HT1080 (cell line): Measurements from ENCODE around the gene SH3BGRL. TPM values are rescaled to one million over a fixed set of nuclear protein-coding genes. Genes with fewer than 3 reads are reported as not detected.
"Not testable (repeated sequence)": the region's sequence is repeated elsewhere in the genome, so short reads cannot be mapped to it uniquely, and the experiment has no call there.

Experiments
- DNase-seq: peaks from one replicate; pipeline ENCODE4 v3.0.0-alpha.2; 2015; ENCODE audit warnings: low read depth
- total RNA-seq: library from RNA; depleted of rRNA; stranded (reverse); fragments of >200 nt; shearing (Covaris generic); gene quantifications from 2 replicates; pipeline ENCODE4 v1.2.3, GENCODE V29; 2014

SH3BGRL gene
- total RNA-seq, 1 experiment from 2014 or later = 17.0 TPM

DNA sequence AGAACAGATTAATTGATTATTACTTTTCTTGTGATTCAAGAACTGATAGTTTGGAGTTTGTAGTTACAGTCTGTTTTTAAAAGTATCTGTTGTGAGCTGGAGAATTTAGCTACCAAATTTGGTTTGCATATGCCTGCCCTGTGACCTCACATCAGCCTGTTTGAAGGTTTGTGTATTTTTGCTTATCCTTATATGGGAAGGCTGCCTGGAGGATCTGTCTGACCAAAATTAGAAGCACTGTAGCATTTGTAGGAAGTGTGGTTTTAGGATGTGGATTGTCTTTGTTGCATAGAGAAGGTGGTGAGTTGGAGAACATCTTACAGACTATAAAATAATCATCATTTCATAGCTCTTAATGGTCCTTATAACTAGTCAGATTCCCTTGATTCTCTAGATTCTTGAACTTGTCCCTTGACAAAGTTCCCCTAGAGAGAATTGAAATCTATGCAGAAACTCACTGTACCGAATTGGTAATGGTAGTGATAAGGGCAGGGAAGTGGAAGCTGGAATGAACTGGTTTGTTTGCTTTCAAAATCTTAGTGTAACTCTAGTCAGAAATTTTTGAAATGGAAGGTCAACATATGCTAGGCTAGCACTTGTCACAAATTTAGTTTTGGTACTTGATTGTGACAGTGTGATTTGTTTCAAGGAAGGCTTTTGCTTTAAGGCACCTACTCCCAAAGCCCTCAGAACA lies 57.3 kb downstream of the SH3BGRL start:
- DNase-seq = no peak

DNA sequence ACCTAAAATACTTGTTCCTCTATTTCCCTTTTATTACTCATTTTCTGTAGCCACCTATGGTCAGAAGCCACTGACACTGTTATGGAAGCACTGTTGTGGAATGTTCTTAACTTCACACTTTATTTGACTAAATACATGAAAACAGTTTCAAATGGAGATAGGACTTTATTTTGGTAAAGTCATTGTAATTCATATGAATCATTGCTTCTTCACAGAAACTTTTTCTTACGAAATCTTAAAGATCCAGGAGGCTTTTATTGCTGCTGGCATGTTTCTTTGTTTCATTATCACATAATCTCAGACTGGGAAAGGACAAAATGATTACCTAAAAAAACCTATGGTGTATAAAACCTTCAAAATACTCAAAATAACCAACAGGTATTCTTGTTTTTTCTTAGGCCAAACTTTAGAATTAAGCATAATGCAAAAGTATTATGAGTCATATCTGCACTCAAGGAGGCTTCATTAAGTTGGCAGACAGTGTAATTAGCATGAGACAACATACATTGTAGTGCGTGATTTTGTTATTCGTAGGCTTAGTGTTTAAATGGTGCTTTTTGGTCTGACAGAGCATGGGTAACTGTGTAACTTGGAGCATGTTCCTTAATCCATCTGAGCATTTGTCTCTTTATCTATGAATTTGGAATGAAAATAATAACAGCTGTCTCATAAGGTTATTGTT lies 58.0 kb downstream of the SH3BGRL start:
- peak; percentile 0 for DNase-seq

DNA sequence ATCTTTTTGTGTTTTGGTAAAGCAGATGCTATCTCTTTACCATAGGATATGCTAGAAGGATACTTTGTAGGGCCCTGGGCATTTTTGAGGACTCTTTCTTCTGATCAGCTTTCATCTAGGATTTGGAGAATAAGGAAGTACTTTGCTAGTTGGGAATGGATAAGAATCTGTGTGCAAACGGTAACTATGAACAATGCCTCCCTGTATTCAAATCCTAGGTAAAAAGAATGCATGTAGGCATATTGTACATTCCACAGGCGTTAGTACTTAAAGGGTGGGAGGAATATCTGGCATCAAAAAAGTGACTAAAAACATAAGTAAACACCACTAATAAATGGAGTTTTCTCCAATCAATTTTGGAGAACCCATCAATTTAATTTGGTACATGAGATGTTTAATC lies 59.7 kb downstream of the SH3BGRL start:
- peak; percentile 37 for DNase-seq

DNA sequence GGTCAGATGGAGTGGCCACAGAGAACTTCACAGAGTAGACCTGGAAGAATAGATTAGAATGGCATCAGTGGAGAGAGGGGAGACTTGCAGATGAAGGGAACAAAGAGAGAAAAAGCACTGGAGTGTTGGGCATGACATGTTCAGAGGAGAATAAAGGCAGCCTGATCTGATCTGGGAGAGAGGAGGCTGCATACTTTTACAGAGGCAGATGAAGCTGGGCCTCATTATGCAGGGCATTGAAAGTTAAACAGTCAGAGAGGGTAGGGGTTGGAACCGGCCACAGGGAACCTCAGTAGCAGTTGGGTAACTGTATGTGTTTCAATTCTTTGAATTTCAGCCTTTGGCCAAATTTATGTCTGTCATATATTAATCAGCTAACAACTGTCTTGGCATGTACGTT lies 61.2 kb downstream of the SH3BGRL start:
- no peak for DNase-seq

DNA sequence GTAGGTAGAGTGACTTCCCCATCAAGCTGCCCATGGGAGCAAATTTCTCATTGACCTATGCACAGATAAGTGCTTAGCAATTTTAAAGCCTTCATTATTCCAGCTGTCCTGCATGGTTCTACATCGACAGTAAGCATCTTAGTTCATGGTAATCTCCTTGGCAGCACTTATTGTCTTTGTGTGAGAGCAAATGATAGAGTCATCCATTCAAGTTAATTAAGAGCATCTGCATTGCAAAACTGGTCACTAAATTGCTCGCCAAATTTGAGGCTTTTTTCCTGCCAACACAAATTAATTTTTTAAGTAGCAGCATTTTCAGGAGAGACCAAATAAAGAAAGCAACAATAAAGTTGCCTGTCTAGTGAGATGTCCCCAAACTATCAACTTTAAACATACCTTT lies 76.7 kb downstream of the SH3BGRL start:
- DNase-seq = no peak

DNA sequence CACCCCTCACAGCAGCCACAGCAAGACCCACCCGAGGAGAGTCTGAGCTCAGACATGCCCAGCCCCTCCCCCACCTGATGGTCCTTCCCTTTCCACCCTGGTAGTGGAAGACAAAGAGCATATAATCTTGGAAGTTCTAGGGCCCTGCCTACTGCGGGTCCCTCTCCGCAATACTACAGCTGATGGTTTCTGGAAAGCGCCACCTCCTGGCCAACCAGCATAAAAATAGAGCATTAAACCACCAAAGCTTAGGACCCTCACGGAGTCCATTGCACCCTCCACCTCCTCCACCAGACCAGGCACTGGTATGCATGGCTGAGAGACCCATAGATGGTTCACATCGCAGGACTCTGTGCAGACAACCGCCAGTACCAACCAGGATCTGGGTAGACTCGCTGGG lies 78.2 kb downstream of the SH3BGRL start:
- no peak for DNase-seq

DNA sequence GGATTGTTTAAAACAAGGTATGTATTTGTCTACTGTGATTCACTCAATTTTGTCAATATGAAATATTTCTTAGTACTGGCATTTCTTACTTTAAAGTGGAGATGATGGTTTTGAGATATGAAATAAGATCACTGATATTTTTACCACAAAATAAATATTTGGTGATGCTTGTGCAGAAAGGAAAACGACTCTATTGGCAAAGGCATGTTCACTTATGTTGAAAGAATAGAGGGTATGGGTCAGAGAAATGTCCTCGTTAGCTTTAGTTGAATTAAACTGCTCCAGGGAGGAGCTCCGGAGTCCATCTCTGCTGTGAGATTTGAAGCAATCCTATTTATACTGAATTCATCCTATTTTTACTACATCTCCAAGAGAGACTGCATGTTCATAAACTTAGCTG lies 84.2 kb downstream of the SH3BGRL start:
- no peak for DNase-seq

DNA sequence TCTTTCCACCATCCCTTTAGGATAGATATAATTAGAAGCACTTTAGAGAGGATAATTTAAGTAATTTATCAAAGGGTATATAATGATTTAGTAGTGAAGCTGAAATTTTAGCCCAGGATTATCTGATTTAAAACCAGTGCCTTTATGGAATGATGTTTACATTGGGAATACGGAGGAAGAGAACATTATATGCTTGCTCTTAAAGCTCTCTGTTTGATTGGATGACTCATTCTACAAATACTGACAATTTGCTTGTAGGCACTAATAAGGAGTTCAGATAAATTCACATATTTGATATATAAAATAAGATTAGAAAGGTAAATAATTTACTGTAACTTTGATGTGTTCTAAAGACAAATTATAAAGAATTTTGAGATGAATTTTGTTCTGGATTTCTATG lies 84.7 kb downstream of the SH3BGRL start:
- DNase-seq = no peak

DNA sequence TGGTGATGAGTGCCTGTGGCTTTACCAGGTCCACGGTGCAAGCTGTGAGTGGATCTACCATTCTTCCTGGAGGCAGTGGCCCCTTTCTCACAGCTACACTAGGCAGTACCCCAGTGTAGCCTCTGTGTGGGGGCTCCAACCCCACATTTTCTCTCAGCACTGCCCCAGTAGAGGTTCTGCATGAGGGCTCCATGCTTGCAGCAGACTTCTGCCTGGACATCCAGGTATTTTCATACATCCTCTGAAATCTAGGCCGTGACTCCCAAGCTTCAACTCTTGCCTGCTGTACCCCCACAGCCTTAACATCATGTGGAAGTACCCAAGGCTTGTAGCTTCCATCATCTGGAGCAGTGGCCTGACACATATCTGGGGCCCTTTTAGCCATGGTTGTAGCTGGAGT lies 90.1 kb downstream of the SH3BGRL start:
- no peak for DNase-seq

DNA sequence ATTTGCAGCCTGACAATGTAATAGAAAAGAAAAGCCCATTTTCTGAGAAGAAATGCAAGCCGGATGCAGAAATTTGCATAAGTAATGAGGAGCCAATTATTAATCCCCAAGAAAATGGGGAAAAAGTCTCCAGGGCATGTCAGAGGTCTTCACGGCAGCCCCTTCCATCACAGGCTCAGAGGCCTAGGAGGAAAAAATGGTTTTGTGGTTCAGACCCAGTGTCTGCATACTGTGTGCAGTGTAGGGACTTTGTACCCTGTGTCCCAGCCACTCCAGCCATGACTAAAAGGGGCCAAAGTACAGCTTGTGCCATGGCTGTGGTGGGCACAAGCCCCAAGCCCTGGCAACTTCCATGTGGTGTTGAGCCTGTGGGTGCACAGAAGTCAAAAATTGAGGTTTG lies 92.2 kb downstream of the SH3BGRL start:
- no peak for DNase-seq

DNA sequence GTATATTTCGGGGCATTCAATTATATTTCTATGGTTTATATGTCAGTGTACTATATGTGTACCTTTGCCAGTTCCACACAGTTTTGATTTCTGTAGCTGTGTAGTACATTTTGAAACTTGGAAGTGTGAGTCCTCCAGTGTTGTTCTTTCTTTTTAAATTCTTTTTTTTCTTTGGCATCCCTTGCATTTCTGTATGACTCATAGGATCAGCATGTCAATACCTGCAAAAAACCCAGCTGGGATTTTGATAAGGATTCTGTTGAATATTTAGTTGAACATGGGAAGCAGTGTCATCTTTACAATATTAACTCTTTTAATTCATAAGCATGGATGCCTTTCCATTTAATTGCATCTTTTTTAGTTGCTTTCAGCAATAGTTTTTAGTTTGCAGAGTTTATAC lies 100.0 kb downstream of the SH3BGRL start:
- DNase-seq = peak; percentile 5

DNA sequence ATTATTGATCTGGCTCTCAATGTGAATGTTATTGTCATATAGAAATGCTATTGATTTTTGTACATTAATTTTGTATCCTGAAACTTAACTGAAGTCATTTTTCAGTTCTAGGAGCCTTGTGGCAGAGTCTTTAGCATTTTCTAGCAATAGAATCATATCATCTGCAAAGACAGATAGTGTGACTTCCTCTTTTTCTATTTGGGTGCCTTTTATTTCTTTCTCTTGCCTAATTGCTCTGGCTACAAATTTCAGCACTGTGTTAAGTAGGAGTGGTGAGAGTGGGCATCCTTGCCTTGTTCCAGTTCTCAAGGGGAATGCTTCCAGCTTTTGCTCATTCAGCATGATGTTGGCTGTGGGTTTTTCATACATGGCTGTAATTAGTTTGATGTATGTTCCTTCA lies 102.7 kb downstream of the SH3BGRL start:
- DNase-seq = no peak

DNA sequence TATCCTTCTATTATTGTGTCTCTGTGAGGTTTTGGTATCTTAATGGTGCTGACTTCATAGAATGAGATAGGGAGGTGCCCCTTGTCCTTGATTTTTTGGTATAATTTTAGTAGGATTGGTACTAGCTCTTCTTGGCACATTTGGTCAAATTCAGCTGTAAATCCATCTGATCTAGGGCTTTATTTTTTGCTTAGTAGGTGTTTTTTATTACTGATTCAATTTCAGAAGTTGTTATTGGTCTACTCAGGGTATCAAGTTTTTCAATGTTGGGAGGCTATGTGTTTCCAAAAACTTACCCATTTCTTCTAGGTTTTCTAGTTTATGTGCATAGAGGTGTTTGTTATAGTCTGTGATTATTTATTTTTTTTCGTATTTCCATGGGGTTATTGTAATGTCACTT lies 103.3 kb downstream of the SH3BGRL start:
- no peak for DNase-seq

DNA sequence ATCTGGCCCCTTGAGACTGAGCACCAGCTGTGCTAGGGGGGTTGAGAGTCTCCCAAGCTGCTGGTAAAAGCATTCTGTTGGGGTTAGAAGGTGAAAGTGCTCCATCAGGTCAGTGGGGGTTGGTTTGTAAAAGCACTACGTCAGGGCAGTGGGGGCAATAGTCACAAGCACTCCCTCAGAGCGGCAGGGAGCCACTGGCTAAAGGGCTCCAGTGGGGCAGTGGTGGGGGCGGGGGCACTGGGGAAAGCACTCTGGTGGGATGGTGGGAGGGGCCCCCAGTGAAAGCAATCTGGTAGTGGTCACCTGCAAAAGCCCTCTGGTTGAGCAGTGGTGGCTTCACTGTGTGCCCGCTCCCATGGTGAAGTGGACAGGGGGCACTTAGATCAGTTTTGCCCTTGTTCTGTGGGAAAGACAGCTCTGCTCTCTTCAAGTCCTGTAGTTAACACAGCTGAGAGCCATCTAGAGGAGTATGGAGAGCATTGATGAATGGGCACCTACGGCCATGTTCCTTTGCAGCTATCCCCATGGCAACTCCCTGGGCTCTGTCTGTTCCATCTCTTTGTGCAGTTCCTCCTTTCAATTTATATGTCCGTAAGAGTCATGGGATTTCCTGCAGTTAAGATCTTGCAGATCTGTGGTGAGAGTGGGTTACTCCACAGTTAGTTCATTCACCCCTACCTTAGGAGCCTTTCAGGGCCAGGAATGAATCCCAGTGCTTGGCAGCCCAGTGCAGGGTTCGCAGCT lies 106.4 kb downstream of the SH3BGRL start:
- no peak for DNase-seq

DNA sequence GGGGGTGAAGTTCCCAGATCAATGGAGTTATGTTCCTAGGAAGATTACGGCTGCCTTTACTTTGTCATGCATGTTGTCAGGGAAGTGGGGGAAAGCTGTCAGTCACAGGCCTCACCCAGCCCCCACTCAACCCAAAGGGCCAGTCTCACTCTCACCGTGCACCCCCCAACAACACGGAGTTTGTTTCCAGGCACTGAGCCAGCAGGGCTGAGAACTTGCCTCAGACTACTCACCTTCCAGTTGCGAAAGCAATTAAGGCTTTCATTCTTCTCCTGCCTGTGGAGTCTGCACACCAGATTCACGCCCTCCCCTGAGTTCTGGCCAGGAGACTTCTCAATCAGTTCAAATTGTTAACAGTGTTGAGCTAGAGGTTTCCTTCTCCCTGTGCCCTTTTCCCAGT lies 114.3 kb downstream of the SH3BGRL start:
- peak; percentile 34 for DNase-seq

DNA sequence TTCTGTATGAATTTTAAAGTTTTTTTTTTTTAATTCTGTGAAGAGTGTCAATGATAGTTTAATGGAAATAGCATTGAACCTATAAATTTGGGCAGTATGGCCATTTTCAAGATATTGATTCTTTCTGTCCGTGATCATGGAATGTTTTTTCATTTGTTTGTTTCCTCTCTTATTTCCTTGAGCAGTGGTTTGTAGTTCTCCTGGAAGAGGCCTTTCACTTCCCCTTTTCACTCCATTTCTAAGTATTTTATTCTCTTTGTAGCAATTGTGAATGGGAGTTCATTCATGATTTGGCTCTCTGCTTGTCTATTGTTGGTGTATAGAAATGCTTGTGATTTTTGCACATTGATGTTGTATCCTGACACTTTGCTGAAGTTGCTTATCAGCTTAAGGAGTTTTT lies 129.8 kb downstream of the SH3BGRL start:
- not testable (repeated sequence) for DNase-seq

DNA sequence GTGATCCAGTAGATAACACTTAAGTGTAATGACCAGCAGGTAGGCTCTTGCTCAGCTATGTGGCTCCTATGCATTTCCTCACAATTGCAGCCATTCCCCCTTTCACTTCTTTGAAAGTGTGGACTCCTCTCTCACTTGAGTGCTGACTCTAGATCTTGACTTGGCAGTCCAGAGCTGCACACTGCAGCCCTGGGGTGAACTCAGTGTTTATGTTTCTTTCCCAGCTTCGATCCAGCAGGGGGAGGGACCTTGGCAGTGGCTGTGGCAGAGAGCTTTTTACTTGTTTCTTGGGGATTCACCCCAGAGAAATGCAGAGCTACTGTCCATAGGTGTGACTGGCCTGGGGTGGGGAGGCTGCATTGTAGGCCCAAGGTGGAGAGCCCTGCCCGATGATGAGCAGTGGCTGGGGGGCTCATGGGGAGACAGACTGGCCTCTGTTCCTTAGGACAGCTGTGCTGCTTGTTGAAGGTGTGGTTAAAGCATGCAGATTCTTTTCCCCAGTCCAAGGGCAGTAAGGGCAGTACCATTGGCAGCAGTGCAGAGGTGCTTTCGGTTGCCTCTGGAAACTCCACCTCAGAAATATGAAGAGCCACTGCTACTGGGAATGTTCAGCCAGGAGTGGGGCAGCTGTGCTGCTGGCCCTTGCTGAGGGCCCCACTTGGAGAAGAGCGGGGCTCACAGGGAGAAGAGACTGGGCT lies 134.7 kb downstream of the SH3BGRL start:
- DNase-seq = no peak

DNA sequence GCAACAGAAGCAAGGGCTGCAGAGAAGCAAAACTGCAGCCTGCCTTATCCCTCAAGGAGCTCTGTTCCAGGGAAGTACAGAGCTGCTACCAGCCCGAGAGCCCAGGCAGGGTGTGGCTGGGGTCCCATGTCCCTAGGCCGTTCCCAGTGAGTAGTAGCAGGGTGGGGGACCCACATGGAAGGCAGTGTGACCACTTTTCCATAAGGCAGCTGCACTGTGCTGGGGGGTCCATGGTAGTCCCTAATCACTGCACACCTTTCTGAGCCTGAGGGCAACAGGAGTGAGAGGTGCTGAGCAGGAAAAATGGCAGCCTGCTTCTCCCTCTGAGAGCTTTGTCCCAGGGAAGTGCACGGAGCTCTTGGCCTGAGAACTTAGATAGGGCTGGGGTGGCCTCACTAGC lies 135.9 kb downstream of the SH3BGRL start:
- no peak for DNase-seq

DNA sequence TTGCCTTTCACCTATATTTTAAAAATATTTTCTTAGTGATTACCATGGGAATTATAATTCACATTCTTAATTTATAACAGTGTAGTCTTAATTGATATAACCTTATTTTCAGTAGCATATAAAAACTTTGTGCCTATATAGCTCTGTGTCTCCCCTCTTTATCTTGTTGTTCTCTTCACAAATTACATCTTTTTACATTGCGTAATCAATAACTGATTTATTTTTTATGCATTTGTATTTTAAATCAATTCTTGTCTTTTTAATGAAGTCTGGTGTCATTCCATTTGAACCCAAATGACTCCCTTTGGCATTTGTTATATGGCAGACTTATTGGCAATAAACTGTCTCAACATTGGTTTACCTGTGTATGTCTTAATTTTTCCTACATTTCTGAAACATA lies 137.0 kb downstream of the SH3BGRL start:
- DNase-seq = no peak

DNA sequence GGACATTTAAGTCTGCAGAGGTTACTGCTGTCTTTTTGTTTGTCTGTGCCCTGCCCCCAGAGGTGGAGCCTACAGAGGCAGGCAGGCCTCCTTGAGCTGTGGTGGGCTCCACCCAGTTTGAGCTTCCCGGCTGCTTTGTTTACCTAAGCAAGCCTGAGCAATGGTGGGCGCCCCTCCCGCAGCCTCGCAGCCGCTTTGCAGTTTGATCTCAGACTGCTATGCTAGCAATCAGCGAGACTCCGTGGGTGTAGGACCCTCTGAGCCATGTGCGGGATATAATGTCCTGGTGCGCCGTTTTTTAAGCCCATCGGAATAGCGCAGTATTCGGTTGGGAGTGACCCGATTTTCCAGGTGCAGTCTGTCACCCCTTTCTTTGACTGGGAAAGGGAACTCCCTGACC lies 143.4 kb downstream of the SH3BGRL start:
- DNase-seq = not testable (repeated sequence)
